ENCODE results near the gene OR51E2.

GRCh38 chr11:4672470-4672869 is 25.2 kb downstream of the OR51E2 start:
- TF ChIP-seq, protein P1, sequence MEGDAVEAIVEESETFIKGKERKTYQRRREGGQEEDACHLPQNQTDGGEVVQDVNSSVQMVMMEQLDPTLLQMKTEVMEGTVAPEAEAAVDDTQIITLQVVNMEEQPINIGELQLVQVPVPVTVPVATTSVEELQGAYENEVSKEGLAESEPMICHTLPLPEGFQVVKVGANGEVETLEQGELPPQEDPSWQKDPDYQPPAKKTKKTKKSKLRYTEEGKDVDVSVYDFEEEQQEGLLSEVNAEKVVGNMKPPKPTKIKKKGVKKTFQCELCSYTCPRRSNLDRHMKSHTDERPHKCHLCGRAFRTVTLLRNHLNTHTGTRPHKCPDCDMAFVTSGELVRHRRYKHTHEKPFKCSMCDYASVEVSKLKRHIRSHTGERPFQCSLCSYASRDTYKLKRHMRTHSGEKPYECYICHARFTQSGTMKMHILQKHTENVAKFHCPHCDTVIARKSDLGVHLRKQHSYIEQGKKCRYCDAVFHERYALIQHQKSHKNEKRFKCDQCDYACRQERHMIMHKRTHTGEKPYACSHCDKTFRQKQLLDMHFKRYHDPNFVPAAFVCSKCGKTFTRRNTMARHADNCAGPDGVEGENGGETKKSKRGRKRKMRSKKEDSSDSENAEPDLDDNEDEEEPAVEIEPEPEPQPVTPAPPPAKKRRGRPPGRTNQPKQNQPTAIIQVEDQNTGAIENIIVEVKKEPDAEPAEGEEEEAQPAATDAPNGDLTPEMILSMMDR (conservative IDR thresholded peaks at IDR 0.05) = no peak
- TF ChIP-seq ZFX (IDR thresholded peaks at IDR 0.05) = no peak
